ENCODE data around the gene ATP2A1.

The ATP2A1 gene

GRCh38 chr16:28836761-28837064, 41.6 kb upstream of the ATP2A1 start:
- DNase-seq (no peak), ATAC-seq (ENCODE audit: insufficient read depth, low read depth) (no peak)
- Histone ChIP-seq H3K4me2 (ENCODE audit: insufficient read depth, low read length) (no peak overlapping the region), H3K36me3 (ENCODE audit: insufficient read depth, low read length) (peaks cover 71% of the 10 kb centered on the region), H3K4me1 (ENCODE audit: insufficient read depth, low read length) (no peaks in the 10 kb centered on the region), H3K4me3 (ENCODE audit: low read depth in 1 of 2, low read length in 2 of 2) (no peak overlapping the region), H2AFZ (ENCODE audit: low read depth, low read length) (no peak overlapping the region), H3K79me2 (ENCODE audit: insufficient read depth, low read length) (peaks cover 21% of the 10 kb centered on the region), H3K27ac (ENCODE audit: low read length) (no peak overlapping the region), H4K20me1 (ENCODE audit: insufficient read depth, low read length) (peaks cover 56% of the 10 kb centered on the region), H3K9ac (ENCODE audit: low read depth, low read length) (no peak overlapping the region), H3K9me3 (ENCODE audit: insufficient read depth, low read length, severe bottlenecking) (no peaks in the 10 kb centered on the region), H3K27me3 (ENCODE audit: insufficient read depth, low read length, poor library complexity) (no peaks in the 10 kb centered on the region)
- no peak for TF ChIP-seq EZH2 (IDR thresholded peaks at IDR 0.05; ENCODE audit: borderline replicate concordance, low read depth, low read length, severe bottlenecking)
- TF ChIP-seq CTCF (IDR thresholded peaks at IDR 0.05; ENCODE audit: borderline replicate concordance, extremely low read depth, low read length, poor library complexity, severe bottlenecking): no peak

- H2AFZ ChIP-seq (ENCODE audit: low read depth, low read length): no peak overlapping the region
- no peak overlapping the region for H3K27ac ChIP-seq (ENCODE audit: low read length)
- TF ChIP-seq EZH2 (IDR thresholded peaks at IDR 0.05; ENCODE audit: borderline replicate concordance, low read depth, low read length, severe bottlenecking) (no peak), CTCF (IDR thresholded peaks at IDR 0.05; ENCODE audit: borderline replicate concordance, extremely low read depth, low read length, poor library complexity, severe bottlenecking) (no peak)
- H3K4me2 ChIP-seq (ENCODE audit: insufficient read depth, low read length): no peak overlapping the region
- H3K9ac ChIP-seq (ENCODE audit: low read depth, low read length): no peak overlapping the region
- H3K27me3 ChIP-seq (ENCODE audit: insufficient read depth, low read length, poor library complexity): no peaks in the 10 kb centered on the region
- H3K4me1 ChIP-seq (ENCODE audit: insufficient read depth, low read length): no peaks in the 10 kb centered on the region
- DNase-seq (no peak), ATAC-seq (ENCODE audit: insufficient read depth, low read depth) (0 out of 3 replicates have a peak, but pooled peaks have one; percentile 9)
- H3K79me2 ChIP-seq (ENCODE audit: insufficient read depth, low read length): peaks cover 9% of the 10 kb centered on the region; the same call in 1 of the 2 replicates
- no peaks in the 10 kb centered on the region for H3K9me3 ChIP-seq (ENCODE audit: insufficient read depth, low read length, severe bottlenecking)
- peaks cover 47% of the 10 kb centered on the region for H4K20me1 ChIP-seq (ENCODE audit: insufficient read depth, low read length)
- no peak overlapping the region for H3K4me3 ChIP-seq (ENCODE audit: low read depth in 1 of 2, low read length in 2 of 2)
- H3K36me3 ChIP-seq (ENCODE audit: insufficient read depth, low read length): peaks cover 71% of the 10 kb centered on the region
Measured at GRCh38 chr16:28837672-28838557, 40.4 kb upstream of the ATP2A1 start.

DNA sequence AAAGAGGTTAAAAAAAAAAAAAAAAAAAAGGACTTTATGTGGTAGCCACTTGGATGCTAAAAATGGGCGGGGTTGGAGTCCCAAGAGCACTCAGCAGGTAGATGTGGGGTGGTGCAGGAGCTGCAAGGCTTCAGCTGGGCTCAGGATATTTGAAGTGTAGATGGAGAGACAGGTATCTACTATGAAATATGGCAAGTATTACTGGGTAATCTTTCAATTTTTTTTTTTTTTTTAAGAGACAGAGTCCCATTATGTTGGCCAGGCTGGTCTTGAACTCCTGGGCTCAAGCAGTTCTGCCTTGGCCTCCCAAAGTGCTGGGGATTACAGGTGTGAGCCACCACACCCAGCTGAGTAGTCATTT, 39.8 kb upstream of the ATP2A1 start:
- TF ChIP-seq CTCF (IDR thresholded peaks at IDR 0.05; ENCODE audit: borderline replicate concordance, extremely low read depth, low read length, poor library complexity, severe bottlenecking): no peak
- no peak for TF ChIP-seq EZH2 (IDR thresholded peaks at IDR 0.05; ENCODE audit: borderline replicate concordance, low read depth, low read length, severe bottlenecking)
- H3K27ac ChIP-seq (ENCODE audit: low read length): no peak overlapping the region
- peaks cover 71% of the 10 kb centered on the region for H3K36me3 ChIP-seq (ENCODE audit: insufficient read depth, low read length)

More for the DNA sequence above, 39.8 kb upstream of the ATP2A1 start:
- no peak overlapping the region for H3K9ac ChIP-seq (ENCODE audit: low read depth, low read length)
- no peaks in the 10 kb centered on the region for H3K4me1 ChIP-seq (ENCODE audit: insufficient read depth, low read length)
- no peaks in the 10 kb centered on the region for H3K9me3 ChIP-seq (ENCODE audit: insufficient read depth, low read length, severe bottlenecking)
- no peak for ATAC-seq (ENCODE audit: insufficient read depth, low read depth)
- H3K79me2 ChIP-seq (ENCODE audit: insufficient read depth, low read length): peaks cover 3% of the 10 kb centered on the region; the same call in 1 of the 2 replicates
- H3K4me2 ChIP-seq (ENCODE audit: insufficient read depth, low read length): no peak overlapping the region
- no peak overlapping the region for H2AFZ ChIP-seq (ENCODE audit: low read depth, low read length)
- no peak overlapping the region for H3K4me3 ChIP-seq (ENCODE audit: low read depth in 1 of 2, low read length in 2 of 2)
- no peak for DNase-seq
- H4K20me1 ChIP-seq (ENCODE audit: insufficient read depth, low read length): peaks cover 44% of the 10 kb centered on the region
- no peaks in the 10 kb centered on the region for H3K27me3 ChIP-seq (ENCODE audit: insufficient read depth, low read length, poor library complexity)
